HepG2 (cell line): Measurements from ENCODE around the gene MB. TPM values are rescaled to one million over a fixed set of nuclear protein-coding genes. Genes with fewer than 3 reads are reported as not detected.

ENCODE experiments used
- AHR ChIP-seq: IDR thresholded peaks from 2 replicates; pipeline ENCODE4 v1.6.1; 2018; ENCODE audit warnings: missing genetic modification reagents, missing compliant biosample characterization
- BCLAF1 ChIP-seq: fragments of 450-650 bp; IDR thresholded peaks from 2 replicates; pipeline ENCODE4 v1.6.1; 2017; ENCODE audit warnings: mild to moderate bottlenecking
- CEBPB ChIP-seq: IDR thresholded peaks from 2 replicates; pipeline ENCODE4 v1.6.1; 2011; ENCODE audit warnings: low read depth, low read length, improper control_type of control experiment, borderline replicate concordance
- CEBPG ChIP-seq: IDR thresholded peaks from 2 replicates; pipeline ENCODE4 v1.6.1; 2016
- HNRNPUL1 ChIP-seq: fragments of 200-400 bp; formaldehyde crosslinking; IDR thresholded peaks from 2 replicates; pipeline ENCODE4 v1.6.1; 2017; ENCODE audit warnings: low read depth, mild to moderate bottlenecking, low read length, moderate library complexity
- LCORL ChIP-seq, 2 experiments: fragments of 450-650 bp in 1 of 2; sonication (generic) in 1 of 2; formaldehyde crosslinking in 1 of 2; IDR thresholded peaks; 2 replicates each; pipeline versions ENCODE4 v1.5.0 to v1.6.1; 2017 to 2020; ENCODE audit warnings: antibody characterized with exemption in 1 of 2, missing genetic modification reagents in 1 of 2
- NR2C2 ChIP-seq: sonication (generic); formaldehyde crosslinking; IDR thresholded peaks from 2 replicates; pipeline ENCODE4 v1.4.0; 2020; ENCODE audit warnings: missing genetic modification reagents, mild to moderate bottlenecking, moderate library complexity, borderline replicate concordance
- PATZ1 ChIP-seq: sonication (generic); formaldehyde crosslinking; IDR thresholded peaks from 2 replicates; pipeline ENCODE4 v1.4.0; 2020; ENCODE audit warnings: missing genetic modification reagents
- XRCC5 ChIP-seq: fragments of 200-400 bp; formaldehyde crosslinking; optimal IDR thresholded peaks from 2 replicates; pipeline ENCODE3; 2017; ENCODE audit warnings: mild to moderate bottlenecking, low read length
- ZNF629 ChIP-seq: sonication (generic); formaldehyde crosslinking; conservative IDR thresholded peaks from 2 replicates; pipeline ENCODE4 v1.5.0; 2020; ENCODE audit warnings: missing genetic modification reagents
- polyA plus RNA-seq, 8 experiments: library from polyadenylated mRNA; depleted of rRNA in 3 of 8; stranded (reverse) in 7 of 8; unstranded in 1 of 8; fragments of >200 nt; fragmentation: Illumina TruSeq in 4 of 8; extraction: Trizol in 4 of 8; gene quantifications; 2 replicates each; pipeline versions ENCODE4 v1.2.1 to v1.2.3, GENCODE V29; 2011 to 2016; ENCODE audit warnings: low read depth in 4 of 8, missing spikeins in 1 of 8, mixed read lengths in 1 of 8; ENCODE audit not compliant: insufficient read depth in 1 of 8
- total RNA-seq, 5 experiments: library from RNA; depleted of rRNA; stranded (reverse); fragments of >200 nt; fragmentation: Illumina TruSeq; extraction: Trizol; gene quantifications; 2 replicates each; pipeline ENCODE4 v1.2.3, GENCODE V29; 2016; ENCODE audit warnings: low read depth in 1 of 5
- TF ChIP-seq, protein P1 (sequence below): sonication (generic); formaldehyde crosslinking; IDR thresholded peaks from 2 replicates; pipeline ENCODE4 v1.4.0; 2020; ENCODE audit warnings: mild to moderate bottlenecking, missing genetic modification reagents
- TF ChIP-seq, protein P2 (sequence below): sonication (generic); formaldehyde crosslinking; IDR thresholded peaks from 2 replicates; pipeline ENCODE4 v1.8.0; 2022; ENCODE audit warnings: missing genetic modification reagents, mild to moderate bottlenecking, moderate library complexity, borderline replicate concordance
- TF ChIP-seq, protein P3 (sequence below): sonication (generic); formaldehyde crosslinking; IDR thresholded peaks from 2 replicates; pipeline ENCODE4 v1.9.0; 2022; ENCODE audit warnings: missing genetic modification reagents, mild to moderate bottlenecking, borderline replicate concordance
- TF ChIP-seq, protein P4 (sequence below): sonication (generic); formaldehyde crosslinking; IDR thresholded peaks from 2 replicates; pipeline ENCODE4 v1.4.0; 2020; ENCODE audit warnings: missing genetic modification reagents, borderline replicate concordance

The MB gene
- total and polyA plus RNA-seq, 2 of the 13 experiments (the other 11 are each of a cell fraction or from before 2014, with no cell fraction given): 0.07 TPM; not detected in 1

- TF ChIP-seq, protein P1, sequence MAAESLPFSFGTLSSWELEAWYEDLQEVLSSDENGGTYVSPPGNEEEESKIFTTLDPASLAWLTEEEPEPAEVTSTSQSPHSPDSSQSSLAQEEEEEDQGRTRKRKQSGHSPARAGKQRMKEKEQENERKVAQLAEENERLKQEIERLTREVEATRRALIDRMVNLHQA: no peak
- TF ChIP-seq AHR (CRISPR knock-in tag) (no peak), PATZ1 (CRISPR knock-in tag) (0 out of 2 replicates have a peak, but pooled peaks have one; percentile 39), BCLAF1 (no peak), CEBPB (peak; percentile 89), XRCC5 (no peak), LCORL (IDR thresholded peaks at IDR 0.05) (no peak), LCORL (CRISPR knock-in tag; IDR thresholded peaks at IDR 0.05) (peak; percentile 46; the same call in 1 of the 2 replicates), CEBPG (peak; percentile 79), NR2C2 (CRISPR knock-in tag) (peak; percentile 63), HNRNPUL1 (no peak), ZNF629 (CRISPR knock-in tag) (no peak)
- TF ChIP-seq, protein P2, sequence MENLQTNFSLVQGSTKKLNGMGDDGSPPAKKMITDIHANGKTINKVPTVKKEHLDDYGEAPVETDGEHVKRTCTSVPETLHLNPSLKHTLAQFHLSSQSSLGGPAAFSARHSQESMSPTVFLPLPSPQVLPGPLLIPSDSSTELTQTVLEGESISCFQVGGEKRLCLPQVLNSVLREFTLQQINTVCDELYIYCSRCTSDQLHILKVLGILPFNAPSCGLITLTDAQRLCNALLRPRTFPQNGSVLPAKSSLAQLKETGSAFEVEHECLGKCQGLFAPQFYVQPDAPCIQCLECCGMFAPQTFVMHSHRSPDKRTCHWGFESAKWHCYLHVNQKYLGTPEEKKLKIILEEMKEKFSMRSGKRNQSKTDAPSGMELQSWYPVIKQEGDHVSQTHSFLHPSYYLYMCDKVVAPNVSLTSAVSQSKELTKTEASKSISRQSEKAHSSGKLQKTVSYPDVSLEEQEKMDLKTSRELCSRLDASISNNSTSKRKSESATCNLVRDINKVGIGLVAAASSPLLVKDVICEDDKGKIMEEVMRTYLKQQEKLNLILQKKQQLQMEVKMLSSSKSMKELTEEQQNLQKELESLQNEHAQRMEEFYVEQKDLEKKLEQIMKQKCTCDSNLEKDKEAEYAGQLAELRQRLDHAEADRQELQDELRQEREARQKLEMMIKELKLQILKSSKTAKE (CRISPR knock-in tag): no peak
- TF ChIP-seq, protein P3, sequence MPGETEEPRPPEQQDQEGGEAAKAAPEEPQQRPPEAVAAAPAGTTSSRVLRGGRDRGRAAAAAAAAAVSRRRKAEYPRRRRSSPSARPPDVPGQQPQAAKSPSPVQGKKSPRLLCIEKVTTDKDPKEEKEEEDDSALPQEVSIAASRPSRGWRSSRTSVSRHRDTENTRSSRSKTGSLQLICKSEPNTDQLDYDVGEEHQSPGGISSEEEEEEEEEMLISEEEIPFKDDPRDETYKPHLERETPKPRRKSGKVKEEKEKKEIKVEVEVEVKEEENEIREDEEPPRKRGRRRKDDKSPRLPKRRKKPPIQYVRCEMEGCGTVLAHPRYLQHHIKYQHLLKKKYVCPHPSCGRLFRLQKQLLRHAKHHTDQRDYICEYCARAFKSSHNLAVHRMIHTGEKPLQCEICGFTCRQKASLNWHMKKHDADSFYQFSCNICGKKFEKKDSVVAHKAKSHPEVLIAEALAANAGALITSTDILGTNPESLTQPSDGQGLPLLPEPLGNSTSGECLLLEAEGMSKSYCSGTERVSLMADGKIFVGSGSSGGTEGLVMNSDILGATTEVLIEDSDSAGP (CRISPR knock-in tag): peak; percentile 52
- TF ChIP-seq, protein P4, sequence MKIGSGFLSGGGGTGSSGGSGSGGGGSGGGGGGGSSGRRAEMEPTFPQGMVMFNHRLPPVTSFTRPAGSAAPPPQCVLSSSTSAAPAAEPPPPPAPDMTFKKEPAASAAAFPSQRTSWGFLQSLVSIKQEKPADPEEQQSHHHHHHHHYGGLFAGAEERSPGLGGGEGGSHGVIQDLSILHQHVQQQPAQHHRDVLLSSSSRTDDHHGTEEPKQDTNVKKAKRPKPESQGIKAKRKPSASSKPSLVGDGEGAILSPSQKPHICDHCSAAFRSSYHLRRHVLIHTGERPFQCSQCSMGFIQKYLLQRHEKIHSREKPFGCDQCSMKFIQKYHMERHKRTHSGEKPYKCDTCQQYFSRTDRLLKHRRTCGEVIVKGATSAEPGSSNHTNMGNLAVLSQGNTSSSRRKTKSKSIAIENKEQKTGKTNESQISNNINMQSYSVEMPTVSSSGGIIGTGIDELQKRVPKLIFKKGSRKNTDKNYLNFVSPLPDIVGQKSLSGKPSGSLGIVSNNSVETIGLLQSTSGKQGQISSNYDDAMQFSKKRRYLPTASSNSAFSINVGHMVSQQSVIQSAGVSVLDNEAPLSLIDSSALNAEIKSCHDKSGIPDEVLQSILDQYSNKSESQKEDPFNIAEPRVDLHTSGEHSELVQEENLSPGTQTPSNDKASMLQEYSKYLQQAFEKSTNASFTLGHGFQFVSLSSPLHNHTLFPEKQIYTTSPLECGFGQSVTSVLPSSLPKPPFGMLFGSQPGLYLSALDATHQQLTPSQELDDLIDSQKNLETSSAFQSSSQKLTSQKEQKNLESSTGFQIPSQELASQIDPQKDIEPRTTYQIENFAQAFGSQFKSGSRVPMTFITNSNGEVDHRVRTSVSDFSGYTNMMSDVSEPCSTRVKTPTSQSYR (CRISPR knock-in tag): no peak
Observed at GRCh38 chr22:35648066-35649025, 31.2 kb upstream of the MB start, which contains the start of gene APOL6 (continued).
